Nephron (organoid): ENCODE data around the gene RAMP3.

Experiments used
- H3K27ac Mint-ChIP-seq, 3 experiments: 2 replicates each; pipeline ENCODE4 v1.8.0; 2020; ENCODE audit warnings: mixed read lengths in 3 of 3, mild to moderate bottlenecking in 2 of 3, moderate library complexity in 1 of 3
- H3K27me3 Mint-ChIP-seq: 2 replicates; pipeline ENCODE4 v1.8.0; 2021; ENCODE audit warnings: low read depth, mild to moderate bottlenecking, moderate library complexity, mixed read lengths
- H3K36me3 Mint-ChIP-seq: 2 replicates; pipeline ENCODE4 v1.8.0; 2020; ENCODE audit warnings: low read depth, mixed read lengths
- H3K4me1 Mint-ChIP-seq: 2 replicates; pipeline ENCODE4 v1.8.0; 2020; ENCODE audit warnings: mixed read lengths
- H3K4me3 Mint-ChIP-seq, 3 experiments: 2 replicates each; pipeline ENCODE4 v1.8.0; 2020; ENCODE audit warnings: mild to moderate bottlenecking in 3 of 3, mixed read lengths in 3 of 3, moderate library complexity in 2 of 3
- H3K9me3 Mint-ChIP-seq: 2 replicates; pipeline ENCODE4 v1.8.0; 2020; ENCODE audit warnings: mixed read lengths
- CTCF ChIP-seq, 3 experiments: fragments of 200-600 bp; sonication (generic); IDR thresholded peaks; one replicate each; pipeline ENCODE4 v1.5.0; 2021; ENCODE audit warnings: antibody characterized with exemption in 3 of 3; ENCODE audit not compliant: unreplicated experiment in 3 of 3

The RAMP3 gene

GRCh38 chr7:45123913-45124710 lies 33.5 kb upstream of the RAMP3 start:
- H3K27ac Mint-ChIP-seq, result no peak overlapping the region
- no peaks in the 10 kb centered on the region for H3K9me3 Mint-ChIP-seq
- no peaks in the 10 kb centered on the region for H3K36me3 Mint-ChIP-seq
- no peaks in the 10 kb centered on the region for H3K27me3 Mint-ChIP-seq
- TF ChIP-seq CTCF (IDR thresholded peaks at IDR 0.05; ENCODE audit: unreplicated experiment in 3 of 3), result no peak
- no peaks in the 10 kb centered on the region for H3K4me1 Mint-ChIP-seq
- no peak overlapping the region for H3K4me3 Mint-ChIP-seq

GRCh38 chr7:45125193-45125904 lies 32.2 kb upstream of the RAMP3 start:
- H3K27ac Mint-ChIP-seq, result no peak overlapping the region
- H3K4me3 Mint-ChIP-seq, result no peak overlapping the region
- no peaks in the 10 kb centered on the region for H3K27me3 Mint-ChIP-seq
- H3K9me3 Mint-ChIP-seq, result no peaks in the 10 kb centered on the region
- no peak for TF ChIP-seq CTCF (IDR thresholded peaks at IDR 0.05; ENCODE audit: unreplicated experiment in 3 of 3)
- H3K36me3 Mint-ChIP-seq, result no peaks in the 10 kb centered on the region
- H3K4me1 Mint-ChIP-seq, result no peaks in the 10 kb centered on the region

GRCh38 chr7:45126201-45126600 lies 31.4 kb upstream of the RAMP3 start:
- no peaks in the 10 kb centered on the region for H3K9me3 Mint-ChIP-seq
- H3K36me3 Mint-ChIP-seq, result no peaks in the 10 kb centered on the region
- TF ChIP-seq CTCF (IDR thresholded peaks at IDR 0.05; ENCODE audit: unreplicated experiment in 3 of 3), result no peak
- no peak overlapping the region for H3K4me3 Mint-ChIP-seq
- H3K27me3 Mint-ChIP-seq, result no peaks in the 10 kb centered on the region
- H3K27ac Mint-ChIP-seq, result no peak overlapping the region
- H3K4me1 Mint-ChIP-seq, result no peaks in the 10 kb centered on the region

- Mint-ChIP-seq H3K27ac (no peak overlapping the region), H3K9me3 (no peaks in the 10 kb centered on the region), H3K4me1 (no peaks in the 10 kb centered on the region), H3K27me3 (no peaks in the 10 kb centered on the region), H3K36me3 (no peaks in the 10 kb centered on the region), H3K4me3 (no peak overlapping the region)
- TF ChIP-seq CTCF (IDR thresholded peaks at IDR 0.05; ENCODE audit: unreplicated experiment in 3 of 3), result no peak
Observed at GRCh38 chr7:45126920-45127319, 30.7 kb upstream of the RAMP3 start.

GRCh38 chr7:45129181-45129800 lies 28.3 kb upstream of the RAMP3 start:
- no peak overlapping the region for H3K4me3 Mint-ChIP-seq
- H3K9me3 Mint-ChIP-seq, result no peaks in the 10 kb centered on the region
- no peak for TF ChIP-seq CTCF (IDR thresholded peaks at IDR 0.05; ENCODE audit: unreplicated experiment in 3 of 3)
- no peak overlapping the region for H3K27ac Mint-ChIP-seq
- peaks cover 4% of the 10 kb centered on the region for H3K27me3 Mint-ChIP-seq
- H3K36me3 Mint-ChIP-seq, result no peaks in the 10 kb centered on the region
- H3K4me1 Mint-ChIP-seq, result no peaks in the 10 kb centered on the region
